GM12864 (cell line): ENCODE results near the gene RPL36A.
A peak's percentile ranks its signal among the peaks of the same experiment; 100 is the strongest.

Experiments
- DNase-seq: peaks from one replicate; pipeline ENCODE4 v3.0.0-alpha.2; 2011; ENCODE audit warnings: low read depth
- H3K4me3 ChIP-seq: 2 replicates; pipeline ENCODE4 v1.5.1; 2011; ENCODE audit warnings: mild to moderate bottlenecking, low read depth, low read length, control low read depth
- CTCF ChIP-seq: IDR thresholded peaks from 2 replicates; pipeline ENCODE4 v1.5.1; 2011; ENCODE audit warnings: low read depth, mild to moderate bottlenecking, moderate library complexity, low read length, control low read depth, inconsistent platforms; ENCODE audit errors: missing control alignments

Gene RPL36A

GRCh38 chrX:101416691-101417090 lies 25.9 kb downstream of the RPL36A start:
- TF ChIP-seq CTCF = no peak
- DNase-seq = no peak

GRCh38 chrX:101417190-101417589 lies 26.4 kb downstream of the RPL36A start:
- DNase-seq = no peak
- no peak overlapping the region for H3K4me3 ChIP-seq
- no peak for TF ChIP-seq CTCF

More at GRCh38 chrX:101416691-101417090, 25.9 kb downstream of the RPL36A start:
- H3K4me3 ChIP-seq = no peak overlapping the region

- DNase-seq = no peak
- H3K4me3 ChIP-seq = peak overlapping the region; percentile 47
- TF ChIP-seq CTCF = no peak
Measured at GRCh38 chrX:101417981-101418841, 27.4 kb downstream of the RPL36A start.

GRCh38 chrX:101419489-101419888 lies 28.7 kb downstream of the RPL36A start:
- no peak overlapping the region for H3K4me3 ChIP-seq
- no peak for DNase-seq
- no peak for TF ChIP-seq CTCF

GRCh38 chrX:101427954-101428353 lies 37.1 kb downstream of the RPL36A start:
- no peak overlapping the region for H3K4me3 ChIP-seq
- no peak for DNase-seq
- TF ChIP-seq CTCF = no peak

- DNase-seq = no peak
- TF ChIP-seq CTCF = no peak
Measured at GRCh38 chrX:101429934-101430333, 39.1 kb downstream of the RPL36A start.

GRCh38 chrX:101430457-101431078 lies 39.8 kb downstream of the RPL36A start:
- no peak for TF ChIP-seq CTCF
- H3K4me3 ChIP-seq = no peak overlapping the region
- no peak for DNase-seq

More at GRCh38 chrX:101429934-101430333, 39.1 kb downstream of the RPL36A start:
- H3K4me3 ChIP-seq = no peak overlapping the region
